ENCODE data around the gene PHTF2.

DNA sequence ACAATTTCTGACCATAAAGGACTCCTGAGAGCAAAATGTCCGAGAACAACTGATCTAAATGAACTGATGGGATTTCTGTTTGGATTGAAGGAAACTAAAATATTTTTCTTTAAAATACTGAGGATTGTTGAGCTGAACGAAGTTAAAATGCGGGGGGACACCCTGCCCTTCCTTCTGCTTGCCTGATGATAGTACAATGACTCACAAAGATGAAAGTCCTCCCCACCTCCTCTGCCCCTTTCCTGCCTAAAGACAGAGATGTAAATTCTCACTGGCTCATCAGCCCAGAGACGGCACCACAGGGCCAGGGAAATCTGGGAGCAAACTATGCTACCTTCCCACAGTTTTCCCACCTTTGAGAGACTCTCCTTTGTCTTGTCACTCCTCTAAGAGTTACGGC is 180.6 kb downstream of the PHTF2 start:
- TF ChIP-seq, protein P1, sequence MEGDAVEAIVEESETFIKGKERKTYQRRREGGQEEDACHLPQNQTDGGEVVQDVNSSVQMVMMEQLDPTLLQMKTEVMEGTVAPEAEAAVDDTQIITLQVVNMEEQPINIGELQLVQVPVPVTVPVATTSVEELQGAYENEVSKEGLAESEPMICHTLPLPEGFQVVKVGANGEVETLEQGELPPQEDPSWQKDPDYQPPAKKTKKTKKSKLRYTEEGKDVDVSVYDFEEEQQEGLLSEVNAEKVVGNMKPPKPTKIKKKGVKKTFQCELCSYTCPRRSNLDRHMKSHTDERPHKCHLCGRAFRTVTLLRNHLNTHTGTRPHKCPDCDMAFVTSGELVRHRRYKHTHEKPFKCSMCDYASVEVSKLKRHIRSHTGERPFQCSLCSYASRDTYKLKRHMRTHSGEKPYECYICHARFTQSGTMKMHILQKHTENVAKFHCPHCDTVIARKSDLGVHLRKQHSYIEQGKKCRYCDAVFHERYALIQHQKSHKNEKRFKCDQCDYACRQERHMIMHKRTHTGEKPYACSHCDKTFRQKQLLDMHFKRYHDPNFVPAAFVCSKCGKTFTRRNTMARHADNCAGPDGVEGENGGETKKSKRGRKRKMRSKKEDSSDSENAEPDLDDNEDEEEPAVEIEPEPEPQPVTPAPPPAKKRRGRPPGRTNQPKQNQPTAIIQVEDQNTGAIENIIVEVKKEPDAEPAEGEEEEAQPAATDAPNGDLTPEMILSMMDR (IDR thresholded peaks at IDR 0.05) = no peak
- no peak for TF ChIP-seq EP300 (IDR thresholded peaks at IDR 0.05)
- no peak for TF ChIP-seq POLR2A (IDR thresholded peaks at IDR 0.05)
